ENCODE results near the gene CAMK1D.

Gene CAMK1D

GRCh38 chr10:12465385-12466136, 116.2 kb downstream of the CAMK1D start:
- DNase-seq (ENCODE audit: low read depth in 3 of 3), result no peak

- no peak for DNase-seq (ENCODE audit: low read depth in 3 of 3)
These were observed 117.5 kb downstream of the CAMK1D start for GRCh38 chr10:12466704-12467305.

- no peak for DNase-seq (ENCODE audit: low read depth in 3 of 3)
These were observed 120.0 kb downstream of the CAMK1D start for GRCh38 chr10:12469345-12469744.

- no peak for DNase-seq (ENCODE audit: low read depth in 3 of 3)
These were observed 121.4 kb downstream of the CAMK1D start for GRCh38 chr10:12470719-12471118.

- DNase-seq (ENCODE audit: low read depth in 3 of 3), result no peak
These were observed 121.8 kb downstream of the CAMK1D start for GRCh38 chr10:12471135-12471534.

GRCh38 chr10:12473491-12473890, 124.1 kb downstream of the CAMK1D start:
- DNase-seq (ENCODE audit: low read depth in 3 of 3), result no peak

GRCh38 chr10:12474727-12475412, 125.5 kb downstream of the CAMK1D start:
- no peak for DNase-seq (ENCODE audit: low read depth in 3 of 3)

GRCh38 chr10:12476656-12477055, 127.3 kb downstream of the CAMK1D start:
- DNase-seq (ENCODE audit: low read depth in 3 of 3), result no peak

- no peak for DNase-seq (ENCODE audit: low read depth in 3 of 3)
These were observed 130.1 kb downstream of the CAMK1D start for GRCh38 chr10:12479437-12479844.

GRCh38 chr10:12479924-12480323, 130.6 kb downstream of the CAMK1D start:
- DNase-seq (ENCODE audit: low read depth in 3 of 3), result no peak

- no peak for DNase-seq (ENCODE audit: low read depth in 3 of 3)
These were observed 131.1 kb downstream of the CAMK1D start for GRCh38 chr10:12480440-12480839.

- DNase-seq (ENCODE audit: low read depth in 3 of 3), result no peak
These were observed 132.6 kb downstream of the CAMK1D start for GRCh38 chr10:12481924-12482323.

GRCh38 chr10:12482587-12482986, 133.2 kb downstream of the CAMK1D start:
- DNase-seq (ENCODE audit: low read depth in 3 of 3), result no peak

GRCh38 chr10:12484002-12484918, 134.9 kb downstream of the CAMK1D start:
- no peak for DNase-seq (ENCODE audit: low read depth in 3 of 3)

GRCh38 chr10:12484941-12485805, 135.8 kb downstream of the CAMK1D start:
- DNase-seq (ENCODE audit: low read depth in 3 of 3), result peak in 1 of 3 experiments; percentile 19

- DNase-seq (ENCODE audit: low read depth in 3 of 3), result no peak
These were observed 138.0 kb downstream of the CAMK1D start for GRCh38 chr10:12487366-12487765.

- no peak for DNase-seq (ENCODE audit: low read depth in 3 of 3)
These were observed 139.3 kb downstream of the CAMK1D start for GRCh38 chr10:12488626-12489025.

GRCh38 chr10:12489357-12489756, 140.0 kb downstream of the CAMK1D start:
- DNase-seq (ENCODE audit: low read depth in 3 of 3), result no peak

- DNase-seq (ENCODE audit: low read depth in 3 of 3), result no peak
These were observed 140.5 kb downstream of the CAMK1D start for GRCh38 chr10:12489806-12490205.

GRCh38 chr10:12490963-12491362, 141.6 kb downstream of the CAMK1D start:
- DNase-seq (ENCODE audit: low read depth in 3 of 3), result no peak

GRCh38 chr10:12491491-12491890, 142.1 kb downstream of the CAMK1D start:
- DNase-seq (ENCODE audit: low read depth in 3 of 3), result no peak

All from stimulated activated CD4-positive, alpha-beta T cell treated with anti-CD3 and anti-CD28 coated beads, TNF-alpha, amount 100 ng/mL, for 24 hours (primary cell).